GM21825 (cell line): ENCODE results near the gene VAT1L.

Source experiments
- ATAC-seq: cut with Tn5 transposase; IDR thresholded peaks from one replicate; pipeline ENCODE4 v1.9.1; 2021; ENCODE audit warnings: mild to moderate bottlenecking, moderate library complexity; ENCODE audit not compliant: unreplicated experiment

Gene VAT1L

DNA sequence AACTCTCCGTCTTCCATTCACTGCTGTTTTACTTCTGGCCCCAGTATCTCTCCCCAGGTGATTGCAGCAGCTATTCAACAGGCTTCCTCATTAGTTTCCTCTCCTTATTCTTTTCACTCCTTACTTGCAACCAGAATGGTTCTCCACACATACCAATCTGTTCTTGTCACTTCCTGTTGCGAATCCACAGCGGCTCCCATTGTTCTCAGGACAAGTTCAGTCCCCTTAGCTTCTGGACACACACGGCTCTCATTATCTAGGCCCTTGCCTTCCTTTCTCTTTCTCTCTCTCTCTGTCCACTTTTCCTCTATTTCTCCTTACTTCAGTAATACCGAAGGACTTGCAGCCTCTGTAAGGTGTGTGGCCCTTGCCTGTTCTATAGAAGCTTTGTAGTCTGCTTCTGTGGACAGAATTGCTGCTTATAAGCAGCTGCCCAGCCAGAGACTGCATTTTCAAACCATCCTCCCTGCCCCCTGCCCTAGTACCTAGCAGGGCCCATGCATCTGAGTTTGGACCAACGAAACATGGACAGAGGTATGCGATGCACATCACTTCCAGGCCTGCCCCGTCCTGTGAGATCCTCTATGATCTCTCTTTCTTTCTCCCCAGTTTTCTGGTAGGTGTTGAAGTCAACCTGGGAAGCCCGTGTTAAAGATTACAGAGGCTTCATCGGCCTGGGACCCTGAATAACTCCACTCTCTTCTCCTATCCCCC lies 45.7 kb downstream of the VAT1L start:
- no peak for ATAC-seq

DNA sequence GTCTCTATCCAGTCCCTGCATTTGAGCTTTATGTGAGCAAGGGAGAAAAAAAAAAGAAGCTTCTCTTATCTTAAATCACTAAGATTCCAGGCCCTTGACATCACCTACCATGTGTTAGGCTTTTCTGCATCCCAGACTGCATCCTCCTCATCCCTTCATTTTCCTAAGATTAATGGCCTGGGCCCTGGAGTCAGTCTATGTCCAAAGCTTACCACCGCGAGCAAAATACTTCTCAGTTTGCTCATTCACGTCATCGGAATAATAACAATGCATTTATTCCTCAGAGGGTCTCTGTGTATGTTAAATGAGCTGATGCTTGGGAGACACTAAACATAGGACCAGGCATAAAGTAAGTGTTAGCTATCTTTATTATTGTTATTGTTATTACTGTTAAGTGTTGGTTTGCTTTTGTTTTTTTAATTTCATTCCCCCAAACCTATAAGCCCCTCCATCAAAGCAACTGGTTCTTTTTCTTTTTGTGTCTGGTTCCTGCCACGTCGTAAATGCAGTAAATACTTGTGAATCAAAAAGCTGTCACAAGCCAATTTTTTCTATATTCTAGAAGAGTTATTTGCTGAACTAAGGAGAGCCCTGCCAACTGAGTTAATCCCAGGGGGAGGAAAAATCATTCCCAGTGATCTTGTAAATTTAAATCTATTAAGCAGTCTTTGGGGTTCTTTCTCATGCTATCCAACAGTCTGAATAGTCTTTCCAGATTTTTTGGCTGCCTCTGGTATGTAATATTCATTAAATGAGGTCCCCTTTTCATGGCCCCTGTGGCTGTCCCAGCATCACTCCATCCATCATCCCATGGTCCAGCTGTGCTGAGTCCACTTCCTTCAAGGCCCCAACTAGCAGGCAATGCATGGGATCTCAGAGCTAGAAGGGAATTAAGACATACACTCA lies 46.5 kb downstream of the VAT1L start:
- no peak for ATAC-seq

DNA sequence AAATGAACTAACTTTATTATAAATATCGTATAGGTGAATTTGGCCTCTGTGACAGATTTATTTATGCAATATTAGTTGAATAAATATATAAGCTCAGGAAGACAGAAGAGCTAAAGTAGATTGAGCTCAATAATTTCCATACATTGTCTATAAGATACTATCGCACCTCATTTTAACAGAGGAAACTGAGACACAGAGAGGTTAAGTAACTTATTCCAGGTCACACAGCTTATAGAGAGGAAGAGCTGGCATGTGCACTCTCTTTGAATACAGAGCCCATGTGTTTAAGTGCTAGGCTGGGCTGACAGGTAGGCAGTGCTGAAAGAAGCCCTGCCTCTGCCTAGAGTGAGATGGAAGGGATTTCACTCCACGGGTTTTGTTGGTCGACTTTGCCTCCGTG lies 48.4 kb downstream of the VAT1L start:
- no peak for ATAC-seq

DNA sequence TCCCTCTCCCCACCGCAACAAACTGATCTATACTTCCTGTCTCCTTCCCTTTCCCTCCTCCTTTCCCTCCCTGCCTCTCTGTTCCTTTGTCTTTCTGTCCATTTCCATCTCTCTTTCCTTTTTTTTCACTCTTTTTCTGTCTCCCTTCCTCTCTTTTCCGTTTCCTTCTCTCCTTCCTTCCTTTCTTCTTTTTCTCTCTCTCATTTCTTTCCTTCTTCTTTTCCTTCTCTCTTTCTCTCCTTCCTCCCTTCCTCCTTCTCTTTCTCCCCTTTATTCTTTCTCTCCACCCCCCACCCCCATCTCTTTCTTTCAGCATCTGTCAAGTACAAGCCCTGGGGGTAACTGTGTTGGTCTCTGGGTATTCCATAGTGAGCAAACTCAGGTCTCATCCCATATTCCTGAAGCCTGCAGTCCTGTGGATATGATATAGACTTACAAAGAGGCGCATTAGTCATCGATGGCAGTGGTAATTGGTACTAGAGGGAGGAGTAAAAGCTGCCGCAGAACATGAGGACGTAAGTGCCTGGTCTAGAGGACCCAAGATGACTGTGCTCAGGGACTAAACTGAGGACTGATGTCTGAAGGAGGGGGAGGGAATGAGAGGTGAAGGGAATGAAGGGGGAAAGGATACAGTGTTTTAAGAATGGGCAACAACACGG lies 50.4 kb downstream of the VAT1L start:
- no peak for ATAC-seq

DNA sequence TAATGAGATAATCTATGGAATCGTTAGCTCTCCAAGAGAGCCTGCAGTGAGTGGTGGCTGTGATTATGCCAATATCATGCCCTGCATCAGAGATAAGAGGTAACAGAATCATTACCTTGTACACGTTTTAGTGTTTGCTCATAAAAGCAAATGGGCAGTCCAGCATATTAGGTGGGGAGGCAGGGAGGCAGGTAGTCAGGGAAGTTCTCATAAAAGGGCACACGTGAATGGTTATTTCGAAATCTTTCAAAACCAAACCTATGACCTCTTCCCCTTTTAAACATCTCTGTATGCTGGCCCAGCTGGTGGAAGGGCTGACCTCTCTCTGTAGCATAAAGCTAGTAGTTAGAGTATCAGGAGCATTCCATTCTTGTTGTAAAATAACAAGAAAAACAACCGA lies 51.7 kb downstream of the VAT1L start:
- no peak for ATAC-seq

DNA sequence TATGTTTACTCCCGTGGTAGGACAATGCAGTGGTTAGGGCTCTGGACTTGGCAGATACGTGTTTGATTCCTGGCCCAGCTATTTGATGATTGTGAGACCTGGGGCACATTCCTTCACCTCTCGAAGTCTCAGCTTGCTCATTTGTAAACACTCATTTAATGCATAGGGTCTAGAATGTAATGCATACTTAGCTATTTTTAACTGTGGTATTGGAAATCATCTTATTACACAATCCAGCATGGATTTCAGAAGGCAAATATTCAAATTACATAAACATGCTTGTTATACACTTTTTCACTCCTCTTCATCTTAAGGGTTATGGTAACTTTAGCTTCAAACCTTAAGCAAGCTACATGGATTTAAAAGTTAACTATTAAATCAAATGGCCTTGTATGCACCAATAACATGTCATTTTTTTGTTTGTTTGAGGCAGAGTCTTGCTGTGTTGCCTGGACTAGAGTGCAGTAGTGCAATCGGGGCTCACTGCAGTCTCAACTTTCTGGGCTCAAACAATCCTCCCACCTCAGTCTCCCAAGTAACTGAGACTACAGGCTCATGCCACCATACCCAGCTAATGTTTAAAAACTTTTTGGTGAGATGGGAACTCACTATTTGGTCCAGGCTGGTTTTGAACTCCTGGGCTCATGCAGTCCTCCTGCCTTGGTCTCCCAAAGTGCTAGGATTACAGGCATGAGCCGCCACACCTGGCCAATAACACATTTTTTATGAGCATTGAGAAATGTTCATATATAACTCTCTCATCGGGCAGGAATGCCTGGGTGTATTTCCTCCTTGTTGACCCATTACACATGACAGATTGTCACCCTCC lies 52.5 kb downstream of the VAT1L start:
- no peak for ATAC-seq

DNA sequence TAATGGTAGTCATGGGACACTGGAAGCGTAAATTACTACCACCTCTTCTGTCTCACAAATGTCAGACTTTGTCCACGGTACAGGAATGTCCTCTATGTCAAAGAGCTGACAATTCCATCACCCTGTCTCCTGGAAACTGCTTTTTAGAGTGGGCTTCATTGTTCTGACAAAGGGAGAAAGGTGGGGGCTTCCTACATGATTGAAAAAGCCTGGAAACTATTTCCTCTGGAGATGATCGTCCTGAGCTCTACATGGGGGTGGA lies 53.1 kb downstream of the VAT1L start:
- no peak for ATAC-seq

DNA sequence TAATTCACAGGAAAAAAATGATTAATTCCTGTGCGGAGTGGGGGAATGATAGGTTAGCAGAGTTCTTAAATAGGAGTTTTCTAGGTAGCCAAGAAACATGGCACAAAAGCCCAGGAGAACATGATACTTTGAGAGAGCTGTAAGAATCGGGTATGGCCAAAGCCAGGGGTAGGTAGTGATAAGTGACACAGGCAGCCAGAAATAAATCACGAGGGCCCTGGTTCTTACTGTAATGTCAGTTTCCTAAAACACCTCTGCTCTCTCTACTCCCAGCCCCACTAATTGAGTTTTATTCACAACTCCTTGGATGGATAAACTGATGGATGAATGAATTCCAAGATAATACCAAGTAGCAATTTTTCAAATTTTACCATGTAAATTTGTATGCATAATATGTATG lies 54.1 kb downstream of the VAT1L start:
- ATAC-seq, result no peak

DNA sequence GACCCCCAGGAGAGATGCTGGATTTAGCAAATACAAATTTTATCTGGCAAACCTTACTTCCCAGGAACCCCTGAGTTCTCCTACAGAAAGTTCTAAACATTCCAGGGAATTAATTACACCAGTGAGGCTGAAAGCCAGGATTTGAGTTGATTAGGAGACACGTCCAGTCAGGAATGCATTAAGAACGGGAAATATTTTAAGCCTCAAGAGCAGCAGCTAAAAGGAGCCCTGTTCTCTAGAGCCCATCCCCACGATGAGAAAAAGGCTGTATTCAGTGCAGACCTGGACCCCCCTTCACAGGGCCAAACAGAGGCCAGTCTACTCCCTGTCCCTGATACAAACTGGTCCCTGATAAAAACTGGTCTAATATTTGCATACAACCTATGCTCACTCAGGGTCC lies 55.0 kb downstream of the VAT1L start:
- ATAC-seq, result no peak

DNA sequence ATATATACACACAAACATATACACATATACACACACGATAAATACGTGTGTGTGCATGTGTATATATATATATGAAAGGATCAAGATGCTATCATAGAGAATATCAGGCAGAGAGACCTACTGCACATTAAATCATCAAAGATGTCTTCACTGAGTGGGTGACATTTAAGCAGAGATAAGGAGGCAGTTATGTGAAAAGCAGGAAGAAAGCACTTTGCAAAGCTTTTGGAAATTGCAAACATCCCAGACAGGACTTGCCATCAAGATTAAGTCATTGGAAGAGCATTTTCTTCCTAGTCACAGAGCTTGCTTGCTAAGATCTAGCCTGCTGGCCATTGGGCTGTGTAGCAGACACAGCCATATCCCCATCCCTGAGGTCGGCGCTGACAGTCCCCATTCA lies 56.4 kb downstream of the VAT1L start:
- ATAC-seq, result no peak

DNA sequence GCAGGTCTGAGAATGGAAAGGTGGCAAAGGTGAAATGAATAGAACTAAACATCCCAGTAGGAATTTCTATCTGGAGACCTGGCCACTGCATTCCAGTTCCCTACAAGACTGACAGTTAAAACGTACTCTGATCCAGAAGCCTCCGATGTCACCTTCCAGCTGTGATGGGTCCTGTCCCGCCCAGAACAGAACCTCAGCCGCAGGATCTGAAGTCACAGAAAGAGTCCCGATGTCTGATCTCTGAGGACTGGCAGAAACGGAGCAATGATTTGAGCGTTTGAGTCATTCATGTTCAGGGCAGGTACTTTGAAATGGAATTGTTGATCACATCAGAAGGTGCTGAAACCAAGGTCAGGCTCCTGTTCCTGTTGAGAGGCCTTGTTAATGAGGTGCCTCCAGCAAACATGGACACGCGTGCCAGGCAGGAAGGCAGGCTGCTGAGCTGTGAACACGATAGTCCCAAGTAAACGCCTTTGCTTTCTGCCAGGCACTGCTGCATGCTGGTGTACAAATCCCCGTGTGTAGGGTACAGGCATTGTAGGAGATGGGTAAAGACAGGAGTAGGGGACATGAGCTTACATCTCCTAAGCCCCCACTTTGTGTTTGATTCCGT lies 61.4 kb downstream of the VAT1L start:
- ATAC-seq, result no peak

DNA sequence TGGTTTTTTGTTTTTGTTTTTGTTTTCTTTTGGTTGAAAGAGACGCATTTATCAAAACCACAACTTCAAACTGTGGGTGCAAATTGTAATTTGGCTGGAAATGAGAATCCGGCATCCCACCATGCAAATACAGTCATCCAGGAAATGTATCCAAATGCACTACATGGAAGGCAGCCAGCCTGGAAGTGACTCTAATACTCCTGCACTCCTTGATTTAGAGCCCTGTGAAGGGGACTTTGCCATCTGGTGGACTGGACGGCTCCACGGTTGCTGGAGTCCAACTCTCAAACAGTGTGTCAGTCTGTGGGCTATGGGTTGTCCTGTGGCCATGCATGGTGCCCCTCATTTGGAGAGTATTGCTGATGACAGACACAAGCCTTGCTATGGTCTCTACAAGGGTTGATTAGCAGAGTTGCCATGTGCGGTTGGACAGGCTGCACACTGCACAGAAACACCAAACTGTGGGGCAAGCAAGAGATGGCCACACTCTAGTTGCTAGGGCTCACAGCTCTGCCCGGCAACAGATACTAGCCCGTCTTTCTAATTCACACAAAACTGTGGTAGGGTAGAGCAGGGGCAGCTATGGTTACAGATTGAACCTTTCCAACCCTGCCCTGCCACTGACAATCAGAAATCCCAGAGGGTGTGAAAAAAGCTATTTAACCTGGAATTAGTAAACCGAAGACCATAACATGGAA lies 62.4 kb downstream of the VAT1L start:
- no peak for ATAC-seq

DNA sequence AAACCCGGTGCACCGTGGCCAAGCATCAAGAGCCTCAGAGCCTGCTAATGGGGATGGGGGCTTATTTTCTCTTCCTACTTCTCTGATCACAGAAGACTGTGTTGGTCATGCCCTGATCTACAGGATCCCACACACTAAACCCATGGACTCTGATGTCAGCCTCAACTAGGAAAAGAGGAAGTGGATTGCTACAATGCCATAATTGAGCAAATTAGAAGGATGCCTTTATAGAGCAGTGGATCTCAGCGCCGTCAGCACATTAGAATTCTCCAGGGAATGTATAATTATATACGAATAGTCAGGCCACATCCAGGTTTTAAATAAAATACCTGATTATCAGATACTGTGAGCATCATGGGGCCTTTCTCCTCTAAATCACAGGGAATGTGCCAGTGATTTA lies 64.8 kb downstream of the VAT1L start:
- no peak for ATAC-seq

DNA sequence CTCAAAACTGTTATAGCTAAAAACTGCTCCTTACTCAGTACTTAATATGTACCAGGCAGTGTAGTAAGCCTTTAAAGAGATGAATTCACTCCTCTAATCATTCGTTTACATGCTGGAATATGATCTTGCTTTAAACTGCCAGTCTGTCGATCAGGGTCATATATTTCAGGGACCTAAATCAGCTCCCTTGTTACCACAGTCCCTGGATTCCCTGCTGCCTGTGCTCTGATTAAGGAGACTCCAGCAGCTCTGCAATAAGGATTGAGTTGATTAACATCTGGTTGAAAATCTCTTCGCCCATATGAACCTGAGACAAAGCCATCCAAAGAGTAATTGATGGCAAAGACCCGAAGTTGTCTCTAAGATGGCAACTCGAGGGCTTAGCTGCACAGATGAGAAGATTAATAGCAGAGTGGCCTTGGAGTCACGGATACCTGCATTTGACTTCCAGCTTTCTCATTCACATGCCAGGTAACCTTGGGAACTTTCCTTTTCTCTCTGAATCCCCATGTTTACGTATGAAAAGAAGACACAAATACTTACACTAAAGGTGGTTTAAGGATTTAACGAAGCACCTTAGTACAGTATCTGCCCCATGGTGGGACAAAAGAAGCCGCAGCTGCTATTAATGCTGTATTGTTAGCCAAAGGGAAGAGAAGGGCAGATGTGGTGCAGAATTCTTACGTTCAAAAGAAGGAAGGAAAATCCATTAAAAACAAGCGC lies 68.2 kb downstream of the VAT1L start:
- ATAC-seq, result no peak

DNA sequence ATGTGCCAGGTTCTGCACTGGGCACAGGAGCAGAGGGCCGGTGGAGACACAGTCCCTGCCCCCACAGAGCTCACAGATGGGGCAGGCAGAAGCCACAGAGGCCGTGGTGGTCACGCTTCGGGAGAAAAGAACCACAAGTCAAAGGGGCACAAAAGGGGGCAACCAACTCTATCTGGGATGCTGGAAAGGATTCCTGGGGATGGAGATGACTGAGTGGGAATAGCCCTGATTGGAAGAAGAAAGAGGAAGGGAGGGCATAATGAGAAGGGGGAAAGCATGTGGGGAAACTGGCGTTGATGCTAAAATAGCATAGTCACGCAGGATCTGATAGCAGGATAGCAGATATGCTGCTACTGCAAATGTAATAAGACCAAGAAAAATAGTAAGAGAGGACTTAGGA lies 69.7 kb downstream of the VAT1L start:
- ATAC-seq, result no peak

DNA sequence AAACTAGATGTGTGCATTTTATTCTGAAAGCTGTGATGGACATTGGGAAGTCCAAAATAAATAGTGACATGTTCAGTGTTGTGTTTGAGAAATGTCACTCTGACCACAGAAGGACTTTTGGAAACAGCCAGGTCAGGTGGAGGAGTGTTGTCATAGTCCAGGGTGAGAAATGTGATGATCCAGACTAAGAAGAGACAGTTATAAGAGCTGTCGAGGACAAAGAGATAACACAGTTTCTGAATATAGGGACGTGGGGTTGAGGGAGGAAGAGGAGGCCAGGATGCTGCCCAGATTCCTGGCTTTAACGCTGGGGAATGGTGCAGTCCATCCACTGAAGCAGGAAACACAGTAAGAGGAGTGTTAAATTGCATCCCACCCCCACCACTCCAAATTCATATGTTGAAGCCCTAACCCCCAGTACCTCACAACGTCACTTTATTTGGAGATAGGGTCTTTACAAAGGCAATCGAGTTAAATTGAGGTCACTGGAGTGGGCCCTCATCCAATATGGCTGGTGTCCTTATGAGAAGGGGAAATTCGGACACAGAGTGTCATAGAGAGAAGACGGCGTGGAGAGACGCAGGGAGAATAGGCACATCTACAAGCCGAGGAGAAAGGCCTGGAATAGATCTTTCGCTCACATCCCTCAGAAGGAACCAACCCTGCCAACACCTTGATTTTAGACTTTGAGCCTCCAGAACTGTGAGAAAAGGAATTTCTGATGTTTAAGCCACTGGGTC lies 71.3 kb downstream of the VAT1L start:
- no peak for ATAC-seq

DNA sequence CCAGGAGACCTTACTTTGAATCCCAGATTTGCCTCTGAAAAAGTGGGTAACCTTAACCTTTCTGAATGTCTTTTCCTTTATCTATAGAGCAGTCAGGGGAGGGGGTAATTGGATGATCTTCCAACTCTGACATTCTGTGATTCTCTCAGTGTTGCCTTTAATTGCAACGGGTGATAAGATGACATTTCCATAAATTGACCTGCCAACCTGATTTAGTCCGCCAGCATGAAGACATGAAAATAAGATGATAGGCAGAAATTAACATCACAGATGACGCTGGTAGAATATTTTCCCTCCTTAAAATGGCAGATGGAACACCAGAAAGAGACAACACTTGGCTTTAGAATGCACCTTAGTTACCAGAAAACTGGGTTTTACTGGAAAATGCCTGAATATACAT lies 72.6 kb downstream of the VAT1L start:
- no peak for ATAC-seq

DNA sequence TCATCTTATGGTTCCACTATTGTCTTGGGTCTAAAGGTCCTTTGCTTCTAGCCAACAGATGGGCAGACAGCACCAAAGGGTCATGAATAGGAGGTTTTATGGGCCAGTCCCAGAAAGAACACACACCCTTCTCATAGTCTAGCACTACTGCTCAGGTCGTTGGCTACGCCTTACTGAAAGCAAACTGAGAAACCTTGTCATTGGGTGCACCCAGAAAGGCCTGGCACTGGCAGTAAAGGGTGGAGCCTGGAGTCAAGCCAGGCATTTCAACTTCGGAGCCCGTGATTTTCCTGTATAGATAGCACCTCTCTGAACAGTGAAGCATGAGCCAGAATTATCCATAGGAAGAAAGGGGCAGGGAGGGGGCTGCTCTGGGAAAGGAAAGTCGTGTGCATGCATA lies 74.9 kb downstream of the VAT1L start:
- no peak for ATAC-seq

DNA sequence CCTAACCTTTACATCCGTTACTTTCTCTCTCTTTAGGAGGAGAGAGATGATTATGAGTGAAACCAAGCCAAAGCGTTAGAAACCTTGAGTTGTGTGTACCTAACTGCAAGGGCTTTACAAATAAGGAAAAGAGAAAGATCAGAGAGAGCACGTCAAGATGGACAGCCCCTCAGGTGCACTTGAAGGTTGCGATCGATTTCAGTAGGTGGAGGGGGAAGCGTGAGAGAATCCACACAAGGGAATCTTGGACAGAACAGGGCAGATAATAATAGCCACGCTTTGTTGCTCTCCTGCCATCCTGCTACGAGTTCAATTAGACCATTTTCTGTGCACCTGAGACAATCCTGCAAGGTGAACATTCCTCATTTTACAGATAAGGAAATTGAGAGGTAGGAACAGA lies 78.4 kb downstream of the VAT1L start:
- ATAC-seq, result no peak
